AG20443 (cell line): ENCODE data around the gene TPM1.
"Not testable (repeated sequence)": the region's sequence is repeated elsewhere in the genome, so short reads cannot be mapped to it uniquely, and the experiment has no call there.

Experiments used
- DNase-seq: peaks from one replicate; pipeline ENCODE4 v3.0.0; 2012; ENCODE audit warnings: low spot score, mixed read lengths

The TPM1 gene

GRCh38 chr15:63094495-63094931 lies 52.0 kb downstream of the TPM1 start:
- peak; percentile 59 for DNase-seq

- no peak for DNase-seq
These were observed 53.6 kb downstream of the TPM1 start for GRCh38 chr15:63096178-63096577.

DNA sequence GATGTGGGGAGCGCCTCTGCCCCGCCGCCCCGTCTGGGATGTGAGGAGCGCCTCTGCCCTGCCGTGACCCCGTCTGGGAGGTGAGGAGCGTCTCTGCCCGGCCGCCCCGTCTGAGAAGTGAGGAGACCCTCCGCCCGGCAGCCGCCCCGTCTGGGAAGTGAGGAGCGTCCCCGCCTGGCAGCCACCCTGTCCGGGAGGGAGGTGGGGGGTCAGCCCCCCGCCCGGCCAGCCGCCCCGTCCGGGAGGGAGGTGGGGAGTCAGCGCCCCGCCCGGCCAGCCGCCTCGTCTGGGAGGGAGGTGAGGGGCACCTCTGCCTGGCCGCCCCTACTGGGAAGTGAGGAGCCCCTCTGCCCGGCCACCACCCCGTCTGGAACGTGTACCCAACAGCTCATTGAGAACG lies 56.4 kb downstream of the TPM1 start:
- DNase-seq, result not testable (repeated sequence)

DNA sequence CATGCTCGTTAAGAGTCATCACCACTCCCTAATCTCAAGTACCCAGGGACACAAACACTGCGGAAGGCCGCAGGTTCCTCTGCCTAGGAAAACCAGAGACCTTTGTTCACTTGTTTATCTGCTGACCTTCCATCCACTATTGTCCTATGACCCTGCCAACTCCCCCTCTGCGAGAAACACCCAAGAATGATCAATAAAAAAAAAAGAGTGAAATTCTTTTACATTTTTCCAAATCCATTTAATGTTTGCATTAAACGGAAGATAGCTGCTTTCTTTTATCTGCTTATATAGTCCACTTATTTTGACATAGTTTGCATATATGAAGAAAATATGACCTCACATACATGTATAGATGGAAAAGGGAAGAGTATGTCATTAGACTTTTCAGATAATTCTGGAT lies 57.0 kb downstream of the TPM1 start:
- DNase-seq, result not testable (repeated sequence)

- no peak for DNase-seq
These were observed 60.9 kb downstream of the TPM1 start for GRCh38 chr15:63103416-63103815.

DNA sequence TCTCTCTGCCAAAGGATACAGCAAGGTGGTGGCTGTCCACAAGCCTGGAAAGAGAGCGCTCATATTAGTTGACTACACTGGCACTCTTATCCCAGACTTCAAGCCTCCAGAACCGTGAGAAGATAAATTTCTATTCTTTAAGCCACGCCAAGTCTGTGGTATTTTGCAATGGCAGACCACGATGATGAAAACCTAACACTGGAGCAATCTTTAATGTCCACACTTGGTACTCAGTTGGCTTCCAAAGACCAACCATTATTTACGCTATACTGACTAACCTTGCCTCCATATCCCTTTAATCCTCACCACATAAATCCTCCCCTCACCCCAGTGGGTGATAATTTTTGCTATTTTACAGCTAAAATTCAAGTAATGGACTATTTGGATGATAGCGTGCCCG lies 62.2 kb downstream of the TPM1 start:
- DNase-seq, result no peak

DNA sequence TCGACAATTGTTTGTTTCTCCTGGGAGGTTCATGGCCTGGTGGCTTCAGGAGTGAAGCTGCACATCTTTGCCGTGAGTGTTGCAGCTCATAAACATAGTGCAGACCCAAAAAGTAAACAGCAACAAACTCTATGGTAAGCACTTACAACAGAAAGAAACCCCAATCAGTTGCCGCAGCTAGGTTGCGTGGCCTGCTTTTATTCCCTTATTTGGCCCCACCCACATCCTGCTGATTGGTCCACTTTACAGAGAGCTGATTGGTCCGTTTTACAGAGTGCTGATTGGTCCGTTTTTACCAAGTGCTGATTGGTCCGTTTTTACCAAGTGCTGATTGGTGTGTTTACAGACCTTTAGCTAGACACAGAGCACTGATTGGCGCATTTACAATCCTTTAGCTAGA lies 62.8 kb downstream of the TPM1 start:
- DNase-seq, result not testable (repeated sequence)

DNA sequence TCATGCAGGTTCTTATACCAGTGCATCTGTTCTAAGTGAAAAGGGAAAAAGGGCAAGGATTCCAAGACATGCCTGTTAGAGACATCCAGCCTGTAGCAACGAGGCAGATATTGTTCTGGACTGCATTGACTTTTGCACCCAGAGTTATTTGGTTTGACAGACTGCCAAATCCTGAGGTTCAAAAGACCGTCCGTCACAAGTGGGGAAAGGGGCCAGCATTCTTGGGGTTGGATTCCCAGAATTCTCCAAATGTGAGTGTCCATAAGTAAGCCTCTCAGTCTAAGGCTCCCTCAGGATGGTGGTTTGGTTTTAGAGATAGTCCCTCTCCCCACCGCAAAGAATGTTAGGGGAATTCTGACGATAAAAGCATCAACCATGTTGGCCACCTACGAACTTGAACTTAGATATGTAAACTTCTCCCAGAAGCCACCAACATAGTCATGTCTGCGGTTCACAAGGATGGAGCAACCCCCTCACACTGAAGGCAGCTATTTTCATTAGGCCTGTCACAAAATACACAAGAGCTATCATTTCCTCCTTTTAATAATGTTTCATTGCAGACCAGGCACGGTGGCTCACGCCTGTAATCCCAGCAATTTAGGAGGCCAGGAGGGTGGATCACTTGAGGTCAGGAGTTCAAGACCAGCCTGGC lies 65.5 kb downstream of the TPM1 start:
- peak; percentile 91 for DNase-seq

GRCh38 chr15:63109498-63109897 lies 67.0 kb downstream of the TPM1 start:
- no peak for DNase-seq

DNA sequence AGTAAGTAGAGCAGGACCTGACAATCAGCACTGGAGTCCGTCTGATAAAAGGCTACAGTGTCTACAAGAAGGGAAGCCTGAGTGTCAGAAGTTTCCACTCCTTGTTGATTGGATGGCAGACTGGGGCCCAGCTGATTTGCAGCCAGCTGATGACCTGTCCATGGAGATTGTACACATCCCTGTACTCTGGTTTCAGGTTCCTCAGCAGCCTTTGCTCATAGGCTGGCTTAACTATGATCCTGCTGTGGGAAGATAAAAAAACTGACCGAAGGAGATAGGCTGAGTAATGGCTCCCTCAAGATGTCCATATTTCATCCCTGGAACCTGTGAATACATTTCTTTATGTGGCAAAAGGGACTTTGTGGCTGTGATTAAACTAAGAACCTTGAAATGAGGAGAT lies 67.4 kb downstream of the TPM1 start:
- no peak for DNase-seq

GRCh38 chr15:63110428-63111026 lies 68.0 kb downstream of the TPM1 start:
- no peak for DNase-seq

DNA sequence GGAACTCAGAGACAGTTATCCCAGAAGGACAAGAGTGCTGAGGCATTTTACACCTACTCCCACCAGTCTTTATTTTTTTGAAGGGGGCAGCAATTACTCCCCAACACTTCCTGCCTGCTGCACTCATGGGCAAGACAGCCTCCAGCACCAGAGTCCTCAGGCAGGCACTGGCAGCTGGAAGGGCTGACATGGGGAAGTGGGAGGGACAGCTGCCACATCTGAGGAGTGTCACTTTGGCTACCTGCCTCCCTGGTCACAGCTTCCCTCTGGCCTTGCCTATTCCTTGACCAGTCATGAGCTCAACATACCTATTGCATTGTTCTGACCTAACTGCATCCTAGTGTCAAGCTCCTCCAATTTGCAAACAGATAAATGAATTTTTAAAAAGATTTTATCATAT lies 68.9 kb downstream of the TPM1 start:
- DNase-seq, result no peak

DNA sequence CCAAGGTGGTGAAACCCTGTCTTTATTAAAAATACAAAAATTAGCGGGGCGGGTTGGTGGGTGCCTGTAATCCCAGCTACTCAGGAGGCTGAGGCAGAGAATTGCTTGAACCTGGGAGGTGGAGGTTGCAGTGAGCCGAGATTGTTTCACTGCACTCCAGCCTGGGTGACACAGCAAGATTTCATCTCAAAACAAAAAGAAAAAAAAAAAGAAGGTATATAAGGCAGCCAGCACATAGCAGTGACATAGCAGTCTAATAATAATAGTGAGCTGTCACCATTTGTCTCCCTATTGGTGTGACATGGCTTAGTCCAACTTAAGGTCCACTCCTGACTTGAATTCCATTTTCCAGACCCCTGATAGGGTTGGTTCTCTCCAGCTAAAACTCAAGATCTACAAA lies 70.3 kb downstream of the TPM1 start:
- no peak for DNase-seq

- DNase-seq, result no peak
These were observed 71.9 kb downstream of the TPM1 start for GRCh38 chr15:63114465-63114864.
